SKM-1 treated with dmso at 0.1 percent for 144 hours (cell line): Measurements from ENCODE around the gene TNN.
A peak's percentile ranks its signal among the peaks of the same experiment; 100 is the strongest.
"Not testable (repeated sequence)": the region's sequence is repeated elsewhere in the genome, so short reads cannot be mapped to it uniquely, and the experiment has no call there.

Experiments
- DNase-seq: peaks from one replicate; lab custom pipeline; 2025; ENCODE audit not compliant: unreplicated experiment; lab: John Stamatoyannopoulos, UW

TNN gene, protein sequence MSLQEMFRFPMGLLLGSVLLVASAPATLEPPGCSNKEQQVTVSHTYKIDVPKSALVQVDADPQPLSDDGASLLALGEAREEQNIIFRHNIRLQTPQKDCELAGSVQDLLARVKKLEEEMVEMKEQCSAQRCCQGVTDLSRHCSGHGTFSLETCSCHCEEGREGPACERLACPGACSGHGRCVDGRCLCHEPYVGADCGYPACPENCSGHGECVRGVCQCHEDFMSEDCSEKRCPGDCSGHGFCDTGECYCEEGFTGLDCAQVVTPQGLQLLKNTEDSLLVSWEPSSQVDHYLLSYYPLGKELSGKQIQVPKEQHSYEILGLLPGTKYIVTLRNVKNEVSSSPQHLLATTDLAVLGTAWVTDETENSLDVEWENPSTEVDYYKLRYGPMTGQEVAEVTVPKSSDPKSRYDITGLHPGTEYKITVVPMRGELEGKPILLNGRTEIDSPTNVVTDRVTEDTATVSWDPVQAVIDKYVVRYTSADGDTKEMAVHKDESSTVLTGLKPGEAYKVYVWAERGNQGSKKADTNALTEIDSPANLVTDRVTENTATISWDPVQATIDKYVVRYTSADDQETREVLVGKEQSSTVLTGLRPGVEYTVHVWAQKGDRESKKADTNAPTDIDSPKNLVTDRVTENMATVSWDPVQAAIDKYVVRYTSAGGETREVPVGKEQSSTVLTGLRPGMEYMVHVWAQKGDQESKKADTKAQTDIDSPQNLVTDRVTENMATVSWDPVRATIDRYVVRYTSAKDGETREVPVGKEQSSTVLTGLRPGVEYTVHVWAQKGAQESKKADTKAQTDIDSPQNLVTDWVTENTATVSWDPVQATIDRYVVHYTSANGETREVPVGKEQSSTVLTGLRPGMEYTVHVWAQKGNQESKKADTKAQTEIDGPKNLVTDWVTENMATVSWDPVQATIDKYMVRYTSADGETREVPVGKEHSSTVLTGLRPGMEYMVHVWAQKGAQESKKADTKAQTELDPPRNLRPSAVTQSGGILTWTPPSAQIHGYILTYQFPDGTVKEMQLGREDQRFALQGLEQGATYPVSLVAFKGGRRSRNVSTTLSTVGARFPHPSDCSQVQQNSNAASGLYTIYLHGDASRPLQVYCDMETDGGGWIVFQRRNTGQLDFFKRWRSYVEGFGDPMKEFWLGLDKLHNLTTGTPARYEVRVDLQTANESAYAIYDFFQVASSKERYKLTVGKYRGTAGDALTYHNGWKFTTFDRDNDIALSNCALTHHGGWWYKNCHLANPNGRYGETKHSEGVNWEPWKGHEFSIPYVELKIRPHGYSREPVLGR (N-terminal part only)

GRCh38 chr1:175067362-175068106, at the start of gene TNN:
Gene TNN, plus strand, starts transcription at chr1:175067833. Its CDS starts 9,586 bp downstream, at chr1:175077419.
- DNase-seq, result no peak

DNA sequence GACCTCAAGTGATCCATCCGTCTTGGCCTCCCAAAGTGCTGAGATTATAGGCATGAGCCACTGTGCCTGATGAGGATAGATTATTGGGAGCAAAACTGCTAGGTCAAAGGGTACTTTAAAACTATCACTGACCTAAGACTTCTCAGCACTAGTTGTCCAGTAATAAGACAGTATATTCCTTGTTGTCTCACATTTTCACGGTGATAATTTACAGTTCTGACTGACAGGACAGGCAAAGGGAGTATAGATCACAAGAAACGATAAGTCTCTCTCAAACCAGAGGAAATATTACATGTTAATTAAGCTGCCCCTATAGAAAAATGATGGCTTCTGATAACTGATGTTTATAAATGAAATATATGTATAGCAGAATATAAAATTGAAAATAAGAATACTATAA, 48.1 kb upstream of the TNN start:
- DNase-seq, result no peak

DNA sequence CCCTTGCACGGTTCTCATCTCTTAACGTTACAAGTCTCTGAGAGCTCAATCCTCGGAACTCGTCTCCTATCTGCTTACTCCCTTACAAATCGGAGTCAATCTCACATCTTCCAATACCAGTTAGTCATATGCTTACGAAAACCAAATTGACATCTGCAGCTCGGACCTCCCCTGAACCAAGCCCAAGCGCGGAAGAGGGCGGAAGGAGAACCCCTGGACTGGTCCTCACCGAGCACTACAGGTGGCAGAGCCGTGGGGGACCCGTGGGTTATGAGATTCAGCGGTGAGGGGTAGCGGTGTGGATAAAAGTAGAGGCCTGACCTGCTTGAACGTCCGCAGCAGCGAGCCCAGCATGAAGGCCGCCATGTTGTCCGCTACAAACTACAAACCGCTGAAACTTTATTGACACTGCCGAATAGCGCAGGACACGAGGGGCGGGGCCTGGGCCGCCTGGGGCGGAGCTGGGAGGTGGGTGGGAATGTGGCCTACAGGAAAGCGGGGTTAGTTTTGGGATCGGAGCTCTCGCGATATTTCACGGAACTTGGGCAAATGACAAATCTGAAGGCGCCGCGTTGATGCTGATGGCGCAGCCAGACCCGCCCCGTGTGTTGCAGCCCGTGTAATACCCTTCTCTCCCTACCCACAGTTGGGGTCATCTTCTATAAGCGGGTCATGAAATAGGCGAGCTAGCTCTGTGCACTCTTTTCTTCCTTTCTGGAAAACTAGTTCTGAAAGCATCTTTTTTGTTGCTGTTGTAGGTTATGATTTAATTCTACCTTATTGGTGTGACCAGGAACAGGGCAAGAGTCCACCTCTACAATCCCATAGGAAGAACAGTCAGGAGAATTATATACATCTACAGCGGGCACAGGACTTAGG, 44.4 kb upstream of the TNN start, which contains the start of gene MRPS14:
Gene MRPS14 (minus strand): TSS at position 383 of the 879 bp plus-strand sequence. CDS start 17 bp downstream, at position 366.
- DNase-seq, result peak; percentile 99

- not testable (repeated sequence) for DNase-seq
Measured at GRCh38 chr1:175023922-175024242, 43.8 kb upstream of the TNN start.

- no peak for DNase-seq
Measured at GRCh38 chr1:175024773-175025172, 42.9 kb upstream of the TNN start.

DNA sequence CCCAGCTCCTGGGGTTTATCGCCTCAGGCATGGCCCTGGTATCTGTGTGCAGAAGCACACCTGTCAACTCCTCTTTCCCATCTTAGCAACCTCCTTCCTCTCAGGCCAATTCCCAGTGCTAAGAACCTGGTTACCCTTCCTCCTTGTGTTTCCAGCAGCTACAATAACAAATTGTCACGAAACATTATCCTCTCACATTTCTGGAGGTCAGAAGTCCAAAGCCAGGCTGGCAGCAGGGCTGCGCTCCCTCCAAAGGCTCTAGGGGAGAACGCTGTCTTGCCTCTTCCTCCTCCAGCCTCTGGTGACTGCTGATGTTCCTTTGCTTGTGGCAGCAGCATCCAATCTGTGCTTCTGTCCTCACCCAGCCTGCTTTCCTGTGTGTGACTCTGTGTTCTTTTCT, 33.7 kb upstream of the TNN start:
- DNase-seq, result no peak

- DNase-seq, result no peak
Measured at GRCh38 chr1:175034775-175035174, 32.9 kb upstream of the TNN start.

DNA sequence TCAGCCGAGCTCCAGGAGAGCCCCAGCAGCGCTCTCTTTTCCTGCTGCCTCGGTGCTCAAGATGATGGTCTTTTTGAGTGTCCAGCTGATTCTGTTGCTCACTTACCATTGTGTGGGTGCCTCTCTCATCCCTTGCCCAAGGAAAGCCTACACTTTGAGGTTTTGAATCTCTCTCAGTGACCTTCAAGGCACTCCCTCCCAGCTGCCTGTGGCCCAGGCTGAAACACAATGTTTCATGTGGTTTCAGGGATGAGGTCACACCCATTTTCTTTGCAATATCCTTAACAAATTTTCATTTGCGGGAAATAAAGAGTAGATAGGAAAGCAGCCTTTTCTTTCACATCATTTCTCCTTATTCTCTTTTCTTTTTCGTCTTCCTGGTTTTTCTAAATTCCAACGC, 31.8 kb upstream of the TNN start:
- DNase-seq, result no peak

- DNase-seq, result no peak
Measured at GRCh38 chr1:175036476-175036875, 31.2 kb upstream of the TNN start.

- DNase-seq, result no peak
Measured at GRCh38 chr1:175037416-175037815, 30.2 kb upstream of the TNN start.

- no peak for DNase-seq
Measured at GRCh38 chr1:175040324-175040879, 27.2 kb upstream of the TNN start.

GRCh38 chr1:175042650-175043049, 25.0 kb upstream of the TNN start:
- no peak for DNase-seq

GRCh38 chr1:175043824-175044223, 23.8 kb upstream of the TNN start:
- no peak for DNase-seq

GRCh38 chr1:175044591-175044990, 23.0 kb upstream of the TNN start:
- DNase-seq, result not testable (repeated sequence)

DNA sequence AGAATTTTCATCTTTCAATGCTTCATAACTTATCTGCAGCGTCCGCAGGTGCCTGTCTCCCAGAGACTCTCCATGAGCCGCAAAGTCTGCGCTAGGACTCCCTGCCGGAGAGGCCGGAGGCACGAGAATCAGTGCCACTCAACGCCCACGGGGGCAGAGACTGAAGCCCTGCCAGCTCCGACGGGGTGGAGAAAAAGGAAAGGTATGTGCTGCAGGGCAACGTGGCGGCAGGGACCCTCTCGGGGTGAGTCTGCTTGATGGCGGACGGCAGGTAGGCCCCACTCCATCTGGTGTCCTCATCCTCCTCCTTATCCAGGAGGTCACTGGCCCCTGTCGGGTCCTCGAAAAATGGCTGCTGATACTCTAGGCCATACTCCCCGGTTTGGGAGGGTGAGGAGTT, 22.5 kb upstream of the TNN start:
- DNase-seq, result no peak

- no peak for DNase-seq
Measured at GRCh38 chr1:175045519-175045918, 22.1 kb upstream of the TNN start.

GRCh38 chr1:175050992-175051391, 16.6 kb upstream of the TNN start:
- DNase-seq, result no peak

- no peak for DNase-seq
Measured at GRCh38 chr1:175054736-175055135, 12.9 kb upstream of the TNN start.

GRCh38 chr1:175062339-175062738, 5.3 kb upstream of the TNN start:
- no peak for DNase-seq
